ENCODE results near the gene SIRT3.

Gene SIRT3

DNA sequence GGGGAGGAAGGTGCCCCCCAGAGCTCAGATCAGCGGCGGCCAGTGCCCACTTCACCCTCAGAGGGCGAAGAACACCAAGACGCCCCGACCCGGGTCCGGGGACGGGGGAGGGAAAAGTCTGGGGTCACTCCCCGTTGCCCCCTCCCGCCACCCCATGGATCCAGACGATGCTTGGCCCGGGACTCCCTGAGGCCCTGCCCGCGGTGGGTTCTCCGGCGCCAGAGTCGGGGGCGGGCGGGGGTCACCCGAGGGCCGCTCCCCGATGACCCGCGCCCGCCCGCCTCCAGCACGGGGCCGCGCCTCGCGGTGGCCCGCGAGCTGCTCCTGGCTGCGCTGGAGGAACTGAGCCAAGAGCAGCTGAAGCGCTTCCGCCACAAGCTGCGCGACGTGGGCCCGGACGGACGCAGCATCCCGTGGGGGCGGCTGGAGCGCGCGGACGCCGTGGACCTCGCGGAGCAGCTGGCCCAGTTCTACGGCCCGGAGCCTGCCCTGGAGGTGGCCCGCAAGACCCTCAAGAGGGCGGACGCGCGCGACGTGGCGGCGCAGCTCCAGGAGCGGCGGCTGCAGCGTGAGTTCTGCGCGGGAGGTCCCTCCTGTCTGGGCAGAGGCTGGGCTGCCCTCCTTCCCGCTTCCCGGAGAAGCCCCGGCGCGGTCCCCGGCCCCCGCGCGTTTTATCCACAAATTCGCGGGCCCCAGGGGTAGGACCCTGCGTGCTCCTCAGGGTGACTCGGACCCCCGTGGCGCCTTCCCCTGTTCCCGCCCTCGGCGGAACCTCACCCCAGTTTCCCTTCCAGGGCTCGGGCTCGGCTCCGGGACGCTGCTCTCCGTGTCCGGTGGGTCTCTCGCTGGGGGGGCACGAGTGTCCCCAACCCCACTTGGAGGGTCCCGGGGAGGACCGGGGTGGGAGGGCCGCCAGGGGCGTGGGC, 43.2 kb upstream of the SIRT3 start:
- TF ChIP-seq, protein P1, sequence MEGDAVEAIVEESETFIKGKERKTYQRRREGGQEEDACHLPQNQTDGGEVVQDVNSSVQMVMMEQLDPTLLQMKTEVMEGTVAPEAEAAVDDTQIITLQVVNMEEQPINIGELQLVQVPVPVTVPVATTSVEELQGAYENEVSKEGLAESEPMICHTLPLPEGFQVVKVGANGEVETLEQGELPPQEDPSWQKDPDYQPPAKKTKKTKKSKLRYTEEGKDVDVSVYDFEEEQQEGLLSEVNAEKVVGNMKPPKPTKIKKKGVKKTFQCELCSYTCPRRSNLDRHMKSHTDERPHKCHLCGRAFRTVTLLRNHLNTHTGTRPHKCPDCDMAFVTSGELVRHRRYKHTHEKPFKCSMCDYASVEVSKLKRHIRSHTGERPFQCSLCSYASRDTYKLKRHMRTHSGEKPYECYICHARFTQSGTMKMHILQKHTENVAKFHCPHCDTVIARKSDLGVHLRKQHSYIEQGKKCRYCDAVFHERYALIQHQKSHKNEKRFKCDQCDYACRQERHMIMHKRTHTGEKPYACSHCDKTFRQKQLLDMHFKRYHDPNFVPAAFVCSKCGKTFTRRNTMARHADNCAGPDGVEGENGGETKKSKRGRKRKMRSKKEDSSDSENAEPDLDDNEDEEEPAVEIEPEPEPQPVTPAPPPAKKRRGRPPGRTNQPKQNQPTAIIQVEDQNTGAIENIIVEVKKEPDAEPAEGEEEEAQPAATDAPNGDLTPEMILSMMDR (IDR thresholded peaks at IDR 0.05; ENCODE audit: control insufficient read depth, extremely low read depth, insufficient read depth) = no peak
- no peak for DNase-seq (ENCODE audit: low read depth)
- peak overlapping the region; percentile 30; the same call in 1 of the 2 replicates for H3K4me3 ChIP-seq (ENCODE audit: low read depth, low read length)

DNA sequence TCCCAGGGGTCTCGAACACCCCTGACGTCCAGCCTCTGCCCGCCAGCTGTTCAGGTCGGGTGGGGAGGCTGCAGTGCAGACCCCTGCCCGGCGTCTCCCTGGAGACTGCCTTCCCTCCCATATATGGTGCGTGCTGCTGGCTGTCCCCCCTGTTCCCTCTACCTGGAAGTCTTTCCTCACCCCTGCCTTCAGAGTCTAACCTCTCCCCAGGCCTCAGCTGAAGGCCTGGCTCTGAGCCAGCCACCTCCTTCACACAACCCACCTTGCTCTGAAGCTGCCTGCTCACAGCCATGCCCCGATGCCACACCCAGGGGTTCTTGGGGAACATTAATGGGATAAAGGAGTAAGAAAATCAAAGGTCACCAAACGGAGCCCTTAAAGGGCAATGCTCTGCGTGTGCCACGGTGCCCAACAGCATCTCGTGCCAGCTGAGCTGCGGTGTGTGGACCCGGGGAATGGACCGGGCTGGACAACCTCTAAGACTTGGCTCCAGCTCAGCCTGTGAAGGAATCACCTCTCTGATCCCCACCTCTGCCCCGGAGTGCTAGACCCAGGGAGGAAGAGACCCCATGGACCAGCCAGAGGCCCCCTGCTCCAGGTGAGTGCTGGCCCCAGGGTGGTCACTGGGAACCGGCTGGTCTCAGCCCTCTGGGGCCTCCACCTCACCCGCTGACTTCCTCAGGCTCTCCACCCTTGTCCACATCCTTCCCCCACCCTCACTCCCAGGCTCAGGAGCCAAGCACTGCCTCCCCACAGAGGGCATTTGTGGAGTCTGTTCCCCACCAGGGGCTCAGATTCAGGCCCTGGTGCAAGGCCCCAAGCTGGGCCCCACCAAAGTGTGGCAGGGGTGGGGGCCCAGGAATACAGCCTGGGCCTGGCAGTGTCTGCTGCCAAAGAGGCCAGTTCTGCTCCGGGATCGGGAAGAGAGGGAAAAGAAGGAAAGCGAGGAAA, 42.1 kb upstream of the SIRT3 start, which contains the start of gene NLRP6:
NLRP6 (plus strand) TSS at position 407 of the 951 bp plus-strand sequence; CDS start at position 570, 163 bp downstream.
- no peak for DNase-seq (ENCODE audit: low read depth)
- no peak within 1 kb of the TSS for H3K4me3 ChIP-seq (ENCODE audit: low read depth, low read length)
- TF ChIP-seq, protein P1 (IDR thresholded peaks at IDR 0.05; ENCODE audit: control insufficient read depth, extremely low read depth, insufficient read depth) = no peak

DNA sequence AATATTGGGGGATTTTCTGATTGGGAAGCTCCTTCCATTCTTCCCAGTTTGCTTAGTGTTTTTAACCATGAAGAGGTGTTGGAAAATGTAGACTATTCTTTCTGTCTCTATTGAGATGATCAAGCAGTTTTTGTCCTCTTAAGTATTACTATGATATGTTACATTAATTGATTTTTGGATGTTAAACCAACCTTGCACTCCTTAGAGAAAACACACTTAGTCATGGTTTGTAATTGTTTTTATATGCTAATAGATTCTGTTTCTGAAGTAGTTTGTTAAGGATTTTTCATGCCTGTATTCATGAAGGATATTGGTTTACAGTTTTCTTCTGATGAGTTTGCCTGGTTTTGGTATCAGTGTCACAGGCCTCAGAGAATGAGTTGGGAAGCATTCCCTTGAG, 40.1 kb upstream of the SIRT3 start:
- TF ChIP-seq, protein P1 (IDR thresholded peaks at IDR 0.05; ENCODE audit: control insufficient read depth, extremely low read depth, insufficient read depth) = no peak
- no peak for DNase-seq (ENCODE audit: low read depth)
- no peak overlapping the region for H3K4me3 ChIP-seq (ENCODE audit: low read depth, low read length)

DNA sequence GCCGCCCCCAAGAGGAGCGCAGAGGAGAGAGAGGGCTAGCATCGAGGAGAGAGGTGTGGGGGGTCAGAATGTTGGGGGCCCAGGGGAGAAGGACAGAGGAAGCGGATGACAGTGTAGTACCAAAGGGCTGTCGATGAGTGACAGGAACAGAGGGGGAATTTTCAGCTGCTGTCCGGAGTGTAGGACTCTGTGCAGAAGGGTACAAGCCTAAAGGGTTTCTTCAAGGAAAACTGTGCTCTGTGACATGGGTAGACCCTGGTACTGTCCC, 36.7 kb upstream of the SIRT3 start:
- H3K4me3 ChIP-seq (ENCODE audit: low read depth, low read length) = no peak overlapping the region
- no peak for DNase-seq (ENCODE audit: low read depth)
- TF ChIP-seq, protein P1 (IDR thresholded peaks at IDR 0.05; ENCODE audit: control insufficient read depth, extremely low read depth, insufficient read depth) = no peak

DNA sequence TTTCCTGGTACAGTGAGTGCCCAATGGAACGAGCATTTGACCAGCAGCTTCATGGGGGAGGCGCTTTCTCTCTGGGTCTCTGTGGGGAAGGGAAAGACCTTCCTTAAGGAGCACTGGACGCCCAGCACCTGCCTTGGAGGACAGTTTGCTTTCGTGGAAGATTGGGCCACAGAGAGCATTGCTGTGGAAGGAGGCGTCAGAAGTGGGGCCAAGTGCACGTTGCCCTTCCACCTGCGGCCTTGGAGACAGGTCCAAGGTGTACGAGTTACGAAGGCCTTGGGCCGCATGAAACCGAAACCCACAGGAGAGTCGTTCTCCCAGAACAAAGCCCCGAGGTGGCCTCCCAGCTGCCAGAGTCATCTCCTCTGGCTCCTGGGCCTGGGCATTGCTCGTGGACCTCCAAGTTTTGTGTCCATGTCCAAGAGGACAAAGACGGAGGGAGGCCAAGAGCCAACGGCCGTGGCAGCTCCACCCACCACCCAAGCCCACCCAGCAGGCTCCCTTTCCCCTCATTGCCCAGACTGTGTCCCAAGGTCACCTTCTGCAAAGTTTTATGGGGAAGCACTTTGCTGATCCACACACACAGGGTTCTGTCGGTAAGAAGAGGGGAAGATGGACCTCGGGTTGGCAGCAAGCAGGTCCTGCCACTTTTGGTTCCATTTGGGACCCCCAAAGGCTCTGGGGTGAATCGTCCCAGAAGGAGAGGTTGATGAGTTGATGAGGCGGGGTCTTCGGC, 36.2 kb upstream of the SIRT3 start:
- TF ChIP-seq, protein P1 (IDR thresholded peaks at IDR 0.05; ENCODE audit: control insufficient read depth, extremely low read depth, insufficient read depth) = no peak
- DNase-seq (ENCODE audit: low read depth) = no peak
- no peak overlapping the region for H3K4me3 ChIP-seq (ENCODE audit: low read depth, low read length)

DNA sequence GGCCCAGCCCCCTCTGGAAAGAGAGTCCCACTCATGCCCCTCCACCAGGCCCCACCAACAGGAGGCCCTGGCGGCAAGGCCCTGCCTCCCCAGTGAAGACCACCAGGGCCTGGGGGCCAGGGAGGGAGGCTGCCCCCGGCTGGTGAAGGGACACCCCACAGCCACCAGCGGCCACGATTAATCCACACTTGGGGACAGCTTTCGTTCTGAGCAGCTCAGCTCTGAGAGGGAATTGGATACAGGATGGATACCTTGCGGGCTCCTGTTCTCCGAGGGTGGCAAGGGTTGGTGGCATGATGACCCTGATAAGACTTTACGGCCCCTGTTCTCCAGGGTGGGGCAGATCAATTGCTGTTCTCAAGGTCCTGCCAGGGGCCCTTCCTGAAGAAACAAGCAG, 35.2 kb upstream of the SIRT3 start:
- TF ChIP-seq, protein P1 (IDR thresholded peaks at IDR 0.05; ENCODE audit: control insufficient read depth, extremely low read depth, insufficient read depth) = no peak
- H3K4me3 ChIP-seq (ENCODE audit: low read depth, low read length) = no peak overlapping the region
- DNase-seq (ENCODE audit: low read depth) = no peak
